GM04503 (cell line): Measurements from ENCODE around the gene YAP1.
A peak's percentile ranks its signal among the peaks of the same experiment; 100 is the strongest.
"Not testable (repeated sequence)": the region's sequence is repeated elsewhere in the genome, so short reads cannot be mapped to it uniquely, and the experiment has no call there.

Experiments
- DNase-seq: peaks from one replicate; pipeline ENCODE4 v3.0.0-alpha.2; 2012; ENCODE audit warnings: low read depth

Gene YAP1

GRCh38 chr11:102200325-102200724 lies 90.1 kb downstream of the YAP1 start:
- DNase-seq: not testable (repeated sequence)

GRCh38 chr11:102201776-102202175 lies 91.5 kb downstream of the YAP1 start:
- no peak for DNase-seq

- DNase-seq: no peak
Measured at GRCh38 chr11:102202972-102203371, 92.7 kb downstream of the YAP1 start.

- no peak for DNase-seq
Measured at GRCh38 chr11:102204174-102204573, 93.9 kb downstream of the YAP1 start.

GRCh38 chr11:102205805-102206204 lies 95.6 kb downstream of the YAP1 start:
- DNase-seq: no peak

- no peak for DNase-seq
Measured at GRCh38 chr11:102208835-102209234, 98.6 kb downstream of the YAP1 start.

GRCh38 chr11:102214623-102215022 lies 104.4 kb downstream of the YAP1 start:
- DNase-seq: no peak

- no peak for DNase-seq
Measured at GRCh38 chr11:102216433-102217075, 106.3 kb downstream of the YAP1 start.

- no peak for DNase-seq
Measured at GRCh38 chr11:102220728-102221467, 110.7 kb downstream of the YAP1 start.

GRCh38 chr11:102223859-102224258 lies 113.6 kb downstream of the YAP1 start:
- DNase-seq: no peak

- DNase-seq: peak; percentile 86
Measured at GRCh38 chr11:102225689-102226568, 115.7 kb downstream of the YAP1 start.

- no peak for DNase-seq
Measured at GRCh38 chr11:102226702-102227490, 116.6 kb downstream of the YAP1 start.

GRCh38 chr11:102229510-102230123 lies 119.4 kb downstream of the YAP1 start:
- DNase-seq: no peak

GRCh38 chr11:102230186-102230585 lies 119.9 kb downstream of the YAP1 start:
- DNase-seq: no peak

GRCh38 chr11:102230911-102231310 lies 120.7 kb downstream of the YAP1 start:
- no peak for DNase-seq

GRCh38 chr11:102234779-102235439 lies 124.7 kb downstream of the YAP1 start:
- DNase-seq: no peak

- DNase-seq: peak; percentile 59
Measured at GRCh38 chr11:102237096-102237735, 127.0 kb downstream of the YAP1 start.

GRCh38 chr11:102238391-102238821 lies 128.2 kb downstream of the YAP1 start:
- DNase-seq: no peak

- DNase-seq: no peak
Measured at GRCh38 chr11:102239448-102239847, 129.2 kb downstream of the YAP1 start.

- no peak for DNase-seq
Measured at GRCh38 chr11:102239911-102240310, 129.7 kb downstream of the YAP1 start.
